ENCODE data around the gene EPN3.

- no peak for TF ChIP-seq EZH2 (IDR thresholded peaks at IDR 0.05; ENCODE audit: low read depth)
- TF ChIP-seq CTCF (conservative IDR thresholded peaks at IDR 0.05): no peak
Measured at GRCh38 chr17:50538549-50539410, 6.2 kb downstream of the EPN3 start.
